Left ventricle myocardium inferior (tissue), 1 donor: ENCODE results near the gene LMF1. TPM values are rescaled to one million over a fixed set of nuclear protein-coding genes. Genes with fewer than 3 reads are reported as not detected.
"Not testable (repeated sequence)": the region's sequence is repeated elsewhere in the genome, so short reads cannot be mapped to it uniquely, and the experiment has no call there.

Source experiments
- DNase-seq: peaks from one replicate; pipeline ENCODE4 v3.0.0-alpha.2; 2020
- H3K27ac ChIP-seq: fragments of 200-600 bp; replicated peaks from 2 replicates; pipeline ENCODE4 v1.8.0; 2021
- H3K27me3 ChIP-seq: fragments of 200-600 bp; 2 replicates; pipeline ENCODE4 v1.8.0; 2021; ENCODE audit warnings: low read depth
- H3K36me3 ChIP-seq: fragments of 200-600 bp; 2 replicates; pipeline ENCODE4 v1.8.0; 2021
- H3K4me1 ChIP-seq: fragments of 200-600 bp; 2 replicates; pipeline ENCODE4 v1.8.0; 2021
- H3K4me3 ChIP-seq: fragments of 200-600 bp; 2 replicates; pipeline ENCODE4 v1.8.0; 2021; ENCODE audit warnings: mild to moderate bottlenecking, moderate library complexity
- H3K9me3 ChIP-seq: fragments of 200-600 bp; replicated peaks from 2 replicates; pipeline ENCODE4 v1.8.0; 2021
- CTCF ChIP-seq: fragments of 200-600 bp; IDR thresholded peaks from 2 replicates; pipeline ENCODE4 v1.8.0; 2021; ENCODE audit warnings: antibody characterized with exemption, mild to moderate bottlenecking, borderline replicate concordance
- intact Hi-C: fragments of 100-400 bp; cut with micrococcal nuclease; formaldehyde crosslinking; loops from one replicate; pipeline ENCODE4 v1.11.0; 2022
- total RNA-seq: library from RNA; stranded (reverse); fragmentation: NEBNext Ultra II Directional; extraction: Animal tissue kit (Norgen Biotek cat#: 25700); gene quantifications from one replicate; pipeline ENCODE4 v1.2.1, GENCODE V29; 2021
- donor health status: DM: no; HTN: yes; CAD: no; lungs with severe emphysema.

LMF1 gene
- total RNA-seq, 1 donor from 2014 or later = 6.6 TPM

GRCh38 chr16:824194-824593 lies 146.6 kb downstream of the LMF1 start:
- H3K36me3 ChIP-seq = no peaks in the 10 kb centered on the region
- H3K27ac ChIP-seq = no peak overlapping the region
- no peak overlapping the region for H3K4me3 ChIP-seq
- intact Hi-C loops = no loop called here
- H3K27me3 ChIP-seq = peaks cover 90% of the 10 kb centered on the region
- no peaks in the 10 kb centered on the region for H3K9me3 ChIP-seq
- no peak for TF ChIP-seq CTCF
- no peaks in the 10 kb centered on the region for H3K4me1 ChIP-seq
- DNase-seq = no peak

GRCh38 chr16:822909-823297 lies 147.9 kb downstream of the LMF1 start:
- peaks cover 90% of the 10 kb centered on the region for H3K27me3 ChIP-seq

GRCh38 chr16:822174-822908 lies 148.4 kb downstream of the LMF1 start:
- intact Hi-C loops = no loop called here
- TF ChIP-seq CTCF = no peak

More at GRCh38 chr16:822909-823297, 147.9 kb downstream of the LMF1 start:
- H3K4me3 ChIP-seq = no peak overlapping the region
- no peak for TF ChIP-seq CTCF
- no peaks in the 10 kb centered on the region for H3K4me1 ChIP-seq
- H3K36me3 ChIP-seq = no peaks in the 10 kb centered on the region
- DNase-seq = no peak
- no peak overlapping the region for H3K27ac ChIP-seq
- no peaks in the 10 kb centered on the region for H3K9me3 ChIP-seq
- intact Hi-C loops = no loop called here

GRCh38 chr16:821751-822150 lies 149.0 kb downstream of the LMF1 start:
- TF ChIP-seq CTCF = no peak
- peaks cover 91% of the 10 kb centered on the region for H3K27me3 ChIP-seq
- no peaks in the 10 kb centered on the region for H3K4me1 ChIP-seq
- no peaks in the 10 kb centered on the region for H3K36me3 ChIP-seq
- intact Hi-C loops = no loop called here
- DNase-seq = no peak
- no peak overlapping the region for H3K27ac ChIP-seq
- H3K4me3 ChIP-seq = no peak overlapping the region
- H3K9me3 ChIP-seq = no peaks in the 10 kb centered on the region

More at GRCh38 chr16:822174-822908, 148.4 kb downstream of the LMF1 start:
- no peak for DNase-seq
- Histone ChIP-seq H3K9me3 (no peaks in the 10 kb centered on the region), H3K27me3 (peaks cover 91% of the 10 kb centered on the region), H3K36me3 (no peaks in the 10 kb centered on the region), H3K27ac (no peak overlapping the region), H3K4me3 (no peak overlapping the region), H3K4me1 (no peaks in the 10 kb centered on the region)

GRCh38 chr16:820748-821147 lies 150.0 kb downstream of the LMF1 start:
- no peaks in the 10 kb centered on the region for H3K9me3 ChIP-seq
- H3K4me3 ChIP-seq = no peak overlapping the region
- peaks cover 95% of the 10 kb centered on the region for H3K27me3 ChIP-seq
- intact Hi-C loops = no loop called here
- DNase-seq = no peak
- no peak overlapping the region for H3K27ac ChIP-seq
- H3K36me3 ChIP-seq = no peaks in the 10 kb centered on the region
- H3K4me1 ChIP-seq = no peaks in the 10 kb centered on the region
- TF ChIP-seq CTCF = no peak

GRCh38 chr16:820044-820408 lies 150.8 kb downstream of the LMF1 start:
- intact Hi-C loops, H3K27ac ChIP-seq, H3K4me1 ChIP-seq, DNase-seq, H3K4me3 ChIP-seq, H3K36me3 ChIP-seq, H3K9me3 ChIP-seq: not testable (repeated sequence)
- H3K27me3 ChIP-seq = peaks cover 96% of the 10 kb centered on the region
